Mesothelial cell of epicardium (in vitro differentiated cells): ENCODE results near the gene PSTPIP1. TPM values are rescaled to one million over a fixed set of nuclear protein-coding genes. Genes with fewer than 3 reads are reported as not detected.

Experiments
- DNase-seq, 2 experiments: peaks; one replicate each; pipeline ENCODE4 v3.0.0; 2021; ENCODE audit warnings: low spot score in 2 of 2; ENCODE audit not compliant: unreplicated experiment in 2 of 2
- H3K27ac Mint-ChIP-seq: 2 replicates; pipeline ENCODE4 v1.8.0; 2021; ENCODE audit warnings: mixed read lengths
- H3K27me3 Mint-ChIP-seq: 2 replicates; pipeline ENCODE4 v1.8.0; 2021; ENCODE audit warnings: low read depth, mixed read lengths
- H3K36me3 Mint-ChIP-seq: 2 replicates; pipeline ENCODE4 v1.8.0; 2021; ENCODE audit warnings: mixed read lengths
- H3K4me1 Mint-ChIP-seq: 2 replicates; pipeline ENCODE4 v1.8.0; 2021; ENCODE audit warnings: mixed read lengths
- H3K4me3 Mint-ChIP-seq: 2 replicates; pipeline ENCODE4 v1.8.0; 2021; ENCODE audit warnings: mild to moderate bottlenecking, moderate library complexity, mixed read lengths
- H3K9me3 Mint-ChIP-seq: 2 replicates; pipeline ENCODE4 v1.8.0; 2021; ENCODE audit warnings: mixed read lengths
- total RNA-seq: library from RNA; stranded (reverse); gene quantifications from 3 replicates; pipeline ENCODE4 v1.2.1, GENCODE V29; 2021
- TF ChIP-seq, protein P1 (sequence below): fragments of 200-600 bp; sonication (generic); IDR thresholded peaks from one replicate; pipeline ENCODE4 v1.5.0; 2021; ENCODE audit warnings: antibody characterized with exemption; ENCODE audit not compliant: unreplicated experiment

PSTPIP1 gene
- total RNA-seq, 1 donor from 2014 or later, result not detected

DNA sequence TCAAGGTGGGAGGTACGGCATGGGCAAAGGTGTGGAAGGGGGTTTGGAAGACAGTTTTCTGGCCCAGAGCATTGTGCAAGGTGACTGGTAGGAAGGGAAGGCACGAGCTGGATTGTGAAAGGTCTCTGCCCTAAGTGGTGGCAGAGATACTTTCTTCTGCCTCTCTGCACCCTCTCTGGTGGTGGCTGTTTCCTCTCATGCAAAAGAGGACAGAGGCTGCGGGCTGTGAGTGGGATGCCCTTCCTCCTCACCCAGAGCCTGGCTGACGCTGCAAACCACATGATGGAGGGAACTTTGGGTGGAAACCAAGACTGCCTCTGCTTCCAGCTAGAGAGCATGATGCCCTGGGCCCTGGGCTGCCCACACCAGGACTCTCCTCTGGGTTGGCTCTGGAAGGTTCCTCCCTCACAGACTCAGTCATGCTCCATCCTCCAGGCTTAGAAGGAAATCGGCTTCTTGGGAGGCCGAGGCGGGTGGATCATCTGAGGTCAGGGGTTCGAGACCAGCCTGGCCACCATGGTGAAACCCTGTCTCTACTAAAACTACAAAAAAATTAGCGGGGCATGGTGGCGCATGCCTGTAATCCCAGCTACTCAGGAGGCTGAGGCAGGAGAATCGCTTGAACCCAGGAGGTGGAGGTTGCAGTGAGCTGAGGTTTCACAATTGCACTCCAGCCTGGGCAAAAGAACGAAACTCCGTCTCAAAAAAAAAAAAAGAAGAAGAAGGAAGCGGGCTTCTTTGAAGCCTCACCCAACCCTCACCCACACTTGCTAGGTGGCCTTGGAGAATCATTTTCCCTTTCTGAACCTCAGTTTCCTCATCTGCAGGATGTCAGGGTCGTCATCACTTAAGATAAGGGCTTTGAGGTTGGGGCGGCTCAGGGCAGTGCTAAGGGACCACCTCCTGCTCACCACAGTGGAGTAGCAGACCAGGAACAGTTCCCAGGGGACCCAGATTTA lies 8.3 kb downstream of the PSTPIP1 start:
- DNase-seq, result no peak
- Mint-ChIP-seq H3K36me3 (no peaks in the 10 kb centered on the region), H3K4me3 (no peak overlapping the region), H3K4me1 (no peaks in the 10 kb centered on the region), H3K27ac (no peak overlapping the region), H3K27me3 (peaks cover 17% of the 10 kb centered on the region), H3K9me3 (peaks cover 3% of the 10 kb centered on the region)
- TF ChIP-seq, protein P1, sequence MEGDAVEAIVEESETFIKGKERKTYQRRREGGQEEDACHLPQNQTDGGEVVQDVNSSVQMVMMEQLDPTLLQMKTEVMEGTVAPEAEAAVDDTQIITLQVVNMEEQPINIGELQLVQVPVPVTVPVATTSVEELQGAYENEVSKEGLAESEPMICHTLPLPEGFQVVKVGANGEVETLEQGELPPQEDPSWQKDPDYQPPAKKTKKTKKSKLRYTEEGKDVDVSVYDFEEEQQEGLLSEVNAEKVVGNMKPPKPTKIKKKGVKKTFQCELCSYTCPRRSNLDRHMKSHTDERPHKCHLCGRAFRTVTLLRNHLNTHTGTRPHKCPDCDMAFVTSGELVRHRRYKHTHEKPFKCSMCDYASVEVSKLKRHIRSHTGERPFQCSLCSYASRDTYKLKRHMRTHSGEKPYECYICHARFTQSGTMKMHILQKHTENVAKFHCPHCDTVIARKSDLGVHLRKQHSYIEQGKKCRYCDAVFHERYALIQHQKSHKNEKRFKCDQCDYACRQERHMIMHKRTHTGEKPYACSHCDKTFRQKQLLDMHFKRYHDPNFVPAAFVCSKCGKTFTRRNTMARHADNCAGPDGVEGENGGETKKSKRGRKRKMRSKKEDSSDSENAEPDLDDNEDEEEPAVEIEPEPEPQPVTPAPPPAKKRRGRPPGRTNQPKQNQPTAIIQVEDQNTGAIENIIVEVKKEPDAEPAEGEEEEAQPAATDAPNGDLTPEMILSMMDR, result no peak

DNA sequence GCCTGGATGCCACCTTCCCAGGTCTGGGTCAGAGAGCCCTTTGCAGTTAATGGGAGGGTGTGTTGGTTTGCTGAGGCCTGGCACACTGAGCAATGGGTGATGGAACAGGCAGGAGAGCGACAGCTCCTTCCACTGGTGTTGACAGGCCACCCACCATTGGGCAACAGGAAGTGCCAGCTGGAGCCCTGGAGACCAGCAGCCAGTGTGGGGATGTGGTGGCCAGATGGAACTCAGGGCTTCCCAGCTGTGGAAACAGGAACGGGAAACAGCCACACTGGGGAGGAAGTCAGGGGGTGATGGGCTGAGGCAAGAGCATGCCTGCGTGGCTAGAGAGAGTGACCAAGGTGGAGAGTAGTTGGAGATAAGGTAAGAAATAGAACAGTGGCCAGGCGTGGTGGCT lies 9.3 kb downstream of the PSTPIP1 start:
- Mint-ChIP-seq H3K4me3 (no peak overlapping the region), H3K27me3 (peaks cover 17% of the 10 kb centered on the region), H3K4me1 (no peaks in the 10 kb centered on the region), H3K9me3 (peaks cover 3% of the 10 kb centered on the region), H3K36me3 (no peaks in the 10 kb centered on the region), H3K27ac (no peak overlapping the region)
- DNase-seq, result no peak
- TF ChIP-seq, protein P1, result no peak

DNA sequence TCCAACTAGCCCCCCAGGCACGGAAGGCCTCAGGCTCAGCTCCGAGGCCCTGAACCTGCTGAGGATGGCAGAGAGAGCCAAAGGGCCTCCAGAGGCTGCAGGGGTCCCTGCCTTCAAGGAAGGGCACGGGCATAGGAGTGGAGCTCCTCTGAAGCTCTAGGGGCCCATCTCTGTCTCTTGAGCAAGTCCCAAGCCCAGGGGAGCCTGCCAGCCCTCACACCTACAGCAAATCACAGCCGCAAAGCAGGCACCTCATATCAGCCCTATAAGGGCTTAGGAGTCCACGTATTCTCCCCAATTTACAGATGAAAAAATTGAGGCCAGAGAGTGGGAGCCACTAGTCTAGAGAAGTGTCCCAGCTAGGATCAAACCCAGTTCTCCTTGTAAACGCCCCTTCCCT lies 14.2 kb downstream of the PSTPIP1 start:
- H3K27ac Mint-ChIP-seq, result no peak overlapping the region
- peaks cover 2% of the 10 kb centered on the region for H3K9me3 Mint-ChIP-seq
- H3K27me3 Mint-ChIP-seq, result peaks cover 16% of the 10 kb centered on the region
- no peaks in the 10 kb centered on the region for H3K36me3 Mint-ChIP-seq
- TF ChIP-seq, protein P1, result no peak
- no peak overlapping the region for H3K4me3 Mint-ChIP-seq
- no peak for DNase-seq
- no peaks in the 10 kb centered on the region for H3K4me1 Mint-ChIP-seq

DNA sequence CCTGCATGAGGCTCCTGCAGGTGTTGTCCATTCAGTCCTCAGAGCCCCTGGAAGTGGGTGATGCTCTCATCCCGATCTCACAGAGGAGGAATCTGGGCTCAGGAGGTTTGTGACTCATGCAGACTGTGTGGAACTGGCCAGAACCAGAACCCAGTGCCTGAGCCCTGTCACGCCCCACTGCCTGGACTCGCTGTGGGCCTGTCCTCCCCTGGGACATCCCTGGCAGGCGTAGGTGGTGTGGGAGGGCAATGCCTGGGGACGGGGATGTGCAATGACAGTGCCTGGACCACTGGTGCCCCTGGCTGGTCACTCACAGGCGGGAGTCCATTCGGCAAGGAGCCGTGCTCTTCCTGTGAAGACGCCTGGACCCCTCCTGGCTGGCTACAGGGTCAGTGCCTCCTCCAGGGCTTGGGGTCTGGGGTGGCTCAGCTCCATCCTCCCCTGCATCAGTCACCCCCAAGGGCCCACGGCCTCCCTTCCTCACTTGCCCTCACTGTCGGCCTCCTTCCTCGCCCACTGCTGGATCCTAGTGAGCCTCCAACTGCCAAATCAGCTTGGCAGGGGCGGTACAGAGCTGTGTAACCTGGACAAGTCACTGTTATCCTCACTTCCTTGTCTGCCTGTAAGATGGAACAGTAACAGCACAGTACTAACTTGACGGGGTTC lies 14.9 kb downstream of the PSTPIP1 start:
- Mint-ChIP-seq H3K27ac (no peak overlapping the region), H3K27me3 (peaks cover 13% of the 10 kb centered on the region), H3K4me1 (no peaks in the 10 kb centered on the region), H3K36me3 (no peaks in the 10 kb centered on the region), H3K9me3 (no peaks in the 10 kb centered on the region), H3K4me3 (no peak overlapping the region)
- DNase-seq, result no peak
- TF ChIP-seq, protein P1, result no peak

DNA sequence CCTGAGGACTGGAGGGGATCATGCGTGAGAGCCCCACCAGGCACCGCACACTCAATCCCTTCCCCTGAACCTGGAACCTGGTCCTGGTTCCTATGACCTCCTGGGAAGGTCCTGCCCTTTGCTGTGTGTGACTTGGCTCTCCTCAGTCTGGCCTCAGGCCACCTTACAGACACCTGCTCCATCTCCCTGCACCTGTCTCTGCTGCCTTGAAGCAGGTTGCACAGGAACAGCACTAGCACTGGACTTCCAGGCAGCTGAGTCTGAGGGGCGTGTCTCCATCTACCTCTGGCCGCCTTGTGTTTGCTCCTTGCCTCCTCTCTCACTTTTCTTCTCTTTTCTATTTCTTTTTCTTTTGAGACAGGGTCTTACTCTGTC lies 15.4 kb downstream of the PSTPIP1 start:
- Mint-ChIP-seq H3K9me3 (no peaks in the 10 kb centered on the region), H3K4me1 (no peaks in the 10 kb centered on the region), H3K27me3 (peaks cover 13% of the 10 kb centered on the region), H3K4me3 (no peak overlapping the region), H3K27ac (no peak overlapping the region), H3K36me3 (no peaks in the 10 kb centered on the region)
- no peak for DNase-seq
- TF ChIP-seq, protein P1, result no peak
